Osteocyte (in vitro differentiated cells): ENCODE results near the gene CD44. TPM values are rescaled to one million over a fixed set of nuclear protein-coding genes. Genes with fewer than 3 reads are reported as not detected.

Source experiments
- DNase-seq: peaks from one replicate; pipeline ENCODE4 v3.0.0; 2021; ENCODE audit warnings: mixed read lengths; ENCODE audit not compliant: unreplicated experiment; ENCODE audit errors: extremely low spot score
- H3K27ac Mint-ChIP-seq: one replicate; pipeline ENCODE4 v1.8.0; 2021; ENCODE audit warnings: mild to moderate bottlenecking, mixed read lengths; ENCODE audit not compliant: unreplicated experiment
- H3K27me3 Mint-ChIP-seq: one replicate; pipeline ENCODE4 v1.8.0; 2021; ENCODE audit warnings: mixed read lengths; ENCODE audit not compliant: unreplicated experiment
- H3K36me3 Mint-ChIP-seq: one replicate; pipeline ENCODE4 v1.8.0; 2021; ENCODE audit warnings: mixed read lengths; ENCODE audit not compliant: unreplicated experiment
- H3K4me1 Mint-ChIP-seq: one replicate; pipeline ENCODE4 v1.8.0; 2021; ENCODE audit warnings: mixed read lengths; ENCODE audit not compliant: unreplicated experiment
- H3K4me3 Mint-ChIP-seq: one replicate; pipeline ENCODE4 v1.8.0; 2021; ENCODE audit warnings: mild to moderate bottlenecking, moderate library complexity, mixed read lengths; ENCODE audit not compliant: unreplicated experiment
- H3K9me3 Mint-ChIP-seq: one replicate; pipeline ENCODE4 v1.8.0; 2021; ENCODE audit warnings: mixed read lengths; ENCODE audit not compliant: unreplicated experiment
- total RNA-seq: library from RNA; stranded (reverse); gene quantifications from 2 replicates; pipeline ENCODE4 v1.2.1, GENCODE V29; 2021
- TF ChIP-seq, protein P1 (sequence below): fragments of 200-600 bp; sonication (generic); IDR thresholded peaks from 2 replicates; pipeline ENCODE4 v1.5.0; 2021; ENCODE audit warnings: antibody characterized with exemption, mild to moderate bottlenecking, moderate library complexity

Gene CD44
- total RNA-seq, 1 donor from 2014 or later = 283 TPM

DNA sequence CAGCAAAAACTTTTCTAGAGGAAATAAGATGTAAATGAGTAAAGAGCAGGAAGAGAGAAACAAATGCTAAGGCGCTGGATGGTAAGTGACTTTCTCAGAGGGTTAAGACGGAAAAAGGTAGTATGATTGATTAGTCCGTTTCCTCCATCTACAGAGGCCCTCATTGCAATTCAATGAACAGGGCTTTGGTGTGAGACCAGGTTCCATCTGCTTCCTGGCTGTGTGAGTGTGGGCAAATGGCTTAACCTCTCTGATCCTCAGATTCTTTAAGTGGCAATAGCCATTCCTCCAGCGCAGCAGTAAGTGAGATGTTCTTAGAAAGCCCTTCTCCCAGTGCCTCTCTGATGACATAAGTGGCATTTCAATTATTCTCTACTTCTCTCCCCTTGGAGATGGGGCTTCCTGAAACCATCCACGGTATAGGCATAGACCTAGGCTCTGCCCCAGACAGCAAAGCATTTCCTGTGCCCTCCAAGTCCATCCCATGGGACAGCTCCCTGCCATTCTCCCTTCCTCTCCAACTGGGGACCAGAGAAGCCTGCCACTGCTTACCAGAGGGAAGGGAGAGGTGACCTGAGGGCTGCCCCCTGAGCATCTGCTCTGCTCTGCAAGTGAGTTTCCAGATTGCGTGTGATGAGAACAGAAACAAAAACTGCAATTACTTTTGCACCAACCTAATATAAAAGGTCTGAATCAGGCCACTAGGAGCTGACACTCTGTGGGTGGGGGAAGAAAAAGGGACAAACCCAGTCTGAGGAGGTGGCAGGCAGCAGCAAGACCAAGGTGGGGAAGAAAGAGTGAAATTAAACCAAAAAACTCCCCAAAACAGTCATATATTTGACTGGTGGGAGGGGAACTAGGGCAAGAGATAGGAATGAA is 12.7 kb upstream of the CD44 start:
- Mint-ChIP-seq H3K27me3 (peaks cover 10% of the 10 kb centered on the region), H3K36me3 (no peaks in the 10 kb centered on the region), H3K9me3 (no peaks in the 10 kb centered on the region), H3K4me3 (no peak overlapping the region), H3K4me1 (no peaks in the 10 kb centered on the region), H3K27ac (no peak overlapping the region)
- DNase-seq = no peak
- TF ChIP-seq, protein P1, sequence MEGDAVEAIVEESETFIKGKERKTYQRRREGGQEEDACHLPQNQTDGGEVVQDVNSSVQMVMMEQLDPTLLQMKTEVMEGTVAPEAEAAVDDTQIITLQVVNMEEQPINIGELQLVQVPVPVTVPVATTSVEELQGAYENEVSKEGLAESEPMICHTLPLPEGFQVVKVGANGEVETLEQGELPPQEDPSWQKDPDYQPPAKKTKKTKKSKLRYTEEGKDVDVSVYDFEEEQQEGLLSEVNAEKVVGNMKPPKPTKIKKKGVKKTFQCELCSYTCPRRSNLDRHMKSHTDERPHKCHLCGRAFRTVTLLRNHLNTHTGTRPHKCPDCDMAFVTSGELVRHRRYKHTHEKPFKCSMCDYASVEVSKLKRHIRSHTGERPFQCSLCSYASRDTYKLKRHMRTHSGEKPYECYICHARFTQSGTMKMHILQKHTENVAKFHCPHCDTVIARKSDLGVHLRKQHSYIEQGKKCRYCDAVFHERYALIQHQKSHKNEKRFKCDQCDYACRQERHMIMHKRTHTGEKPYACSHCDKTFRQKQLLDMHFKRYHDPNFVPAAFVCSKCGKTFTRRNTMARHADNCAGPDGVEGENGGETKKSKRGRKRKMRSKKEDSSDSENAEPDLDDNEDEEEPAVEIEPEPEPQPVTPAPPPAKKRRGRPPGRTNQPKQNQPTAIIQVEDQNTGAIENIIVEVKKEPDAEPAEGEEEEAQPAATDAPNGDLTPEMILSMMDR = no peak

DNA sequence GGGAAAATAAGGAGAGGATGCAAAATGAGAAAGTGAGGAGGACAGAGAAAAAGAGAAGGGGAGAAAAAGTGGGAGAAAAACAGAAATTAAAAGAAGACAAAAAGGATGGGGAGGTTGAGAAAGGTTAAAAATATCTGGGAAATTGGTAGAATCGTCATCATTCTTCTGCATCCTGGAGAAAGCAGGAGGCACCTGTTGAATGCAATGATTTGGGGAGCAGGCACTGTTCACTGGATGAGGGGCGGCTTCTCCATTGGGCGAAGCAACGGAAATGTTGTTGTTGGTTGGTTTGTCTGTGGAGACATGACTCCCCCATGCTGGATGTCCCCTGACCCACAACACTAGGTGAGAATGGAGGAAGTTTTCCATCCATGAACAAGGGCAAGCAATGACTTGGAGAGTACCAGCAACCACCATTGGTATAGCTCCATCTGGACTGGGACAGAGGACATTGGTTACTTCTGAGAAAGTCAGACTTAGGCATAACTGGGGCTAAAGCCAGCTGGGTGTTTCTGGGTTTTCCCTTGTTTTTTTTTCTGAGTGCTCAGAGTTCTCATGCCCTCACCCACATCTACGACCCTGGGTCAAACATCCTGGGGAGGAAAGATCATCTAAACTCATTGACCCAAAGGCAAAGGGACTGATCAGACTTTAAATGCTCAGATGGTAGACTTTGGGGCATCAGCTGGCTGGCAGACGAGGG is 11.9 kb upstream of the CD44 start:
- DNase-seq = no peak
- Mint-ChIP-seq H3K27me3 (peaks cover 8% of the 10 kb centered on the region), H3K9me3 (no peaks in the 10 kb centered on the region), H3K4me1 (no peaks in the 10 kb centered on the region), H3K4me3 (no peak overlapping the region), H3K36me3 (no peaks in the 10 kb centered on the region), H3K27ac (no peak overlapping the region)
- TF ChIP-seq, protein P1 = no peak

DNA sequence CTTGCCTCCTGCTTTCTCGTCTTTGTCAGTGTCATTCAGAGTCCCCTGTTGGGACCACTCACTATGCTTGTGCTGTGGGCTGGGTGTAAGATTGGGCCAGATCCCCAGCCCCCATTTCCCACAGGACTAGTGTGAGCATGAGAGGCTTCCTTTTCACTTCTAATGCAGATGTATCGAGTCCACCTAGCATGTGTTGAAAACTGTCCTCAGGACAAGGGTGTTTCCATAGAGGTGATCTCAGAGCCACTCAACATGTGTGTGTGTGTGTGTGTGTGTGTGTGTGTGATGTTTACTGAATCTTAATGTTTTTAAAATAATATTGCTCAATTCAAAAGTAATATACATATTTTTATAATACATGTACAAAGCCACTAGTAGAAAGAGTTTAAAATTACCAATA is 11.4 kb upstream of the CD44 start:
- TF ChIP-seq, protein P1 = no peak
- no peak overlapping the region for H3K27ac Mint-ChIP-seq
- no peaks in the 10 kb centered on the region for H3K4me1 Mint-ChIP-seq
- peaks cover 4% of the 10 kb centered on the region for H3K27me3 Mint-ChIP-seq
- H3K4me3 Mint-ChIP-seq = no peak overlapping the region
- no peaks in the 10 kb centered on the region for H3K36me3 Mint-ChIP-seq
- no peaks in the 10 kb centered on the region for H3K9me3 Mint-ChIP-seq
- no peak for DNase-seq

DNA sequence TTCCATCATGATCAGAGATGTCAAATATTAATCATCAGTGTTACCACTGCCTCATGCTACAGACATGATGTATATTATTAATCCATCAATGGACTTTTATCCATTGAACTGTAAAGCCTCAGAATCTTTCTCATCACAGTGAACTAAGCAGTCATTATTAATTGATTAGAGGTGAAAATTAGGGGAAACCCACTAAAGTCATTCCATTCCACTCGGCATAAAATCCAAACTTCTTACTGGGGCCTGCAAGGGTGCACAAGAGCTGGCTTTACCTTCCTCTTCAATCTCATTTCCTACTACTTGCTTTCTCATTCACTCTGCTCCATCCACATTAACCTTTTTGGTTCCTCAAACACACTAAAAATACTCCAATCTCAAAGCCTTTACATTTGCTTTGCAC is 7.9 kb upstream of the CD44 start:
- TF ChIP-seq, protein P1 = no peak
- no peak for DNase-seq
- Mint-ChIP-seq H3K36me3 (no peaks in the 10 kb centered on the region), H3K9me3 (no peaks in the 10 kb centered on the region), H3K4me3 (no peak overlapping the region), H3K4me1 (peaks cover 6% of the 10 kb centered on the region), H3K27ac (no peak overlapping the region), H3K27me3 (peaks cover 2% of the 10 kb centered on the region)

DNA sequence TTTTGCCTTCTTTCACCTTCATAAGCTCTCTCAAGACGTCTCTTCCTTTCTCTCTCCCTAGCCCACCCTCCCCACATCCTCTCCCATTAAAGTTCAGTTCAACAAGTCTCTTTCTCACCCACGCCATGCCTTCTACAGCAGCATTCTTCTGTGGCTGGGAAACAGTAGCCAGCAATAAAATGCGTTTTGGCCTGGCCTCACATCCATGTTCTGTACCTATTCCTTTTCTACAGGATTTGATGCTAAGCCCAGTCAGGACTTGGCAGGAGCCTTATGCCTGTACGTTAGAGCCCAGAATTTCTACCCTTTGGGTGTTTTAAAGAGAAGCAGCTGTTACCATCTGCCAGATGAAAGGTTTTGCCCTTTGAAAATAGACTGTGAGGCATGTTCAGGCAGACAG is 7.1 kb upstream of the CD44 start:
- H3K27me3 Mint-ChIP-seq = peaks cover 2% of the 10 kb centered on the region
- no peak overlapping the region for H3K4me3 Mint-ChIP-seq
- H3K36me3 Mint-ChIP-seq = no peaks in the 10 kb centered on the region
- peaks cover 6% of the 10 kb centered on the region for H3K4me1 Mint-ChIP-seq
- TF ChIP-seq, protein P1 = no peak
- no peak for DNase-seq
- no peaks in the 10 kb centered on the region for H3K9me3 Mint-ChIP-seq
- no peak overlapping the region for H3K27ac Mint-ChIP-seq
